ENCODE data around the gene CXXC1.
"Not testable (repeated sequence)": the region's sequence is repeated elsewhere in the genome, so short reads cannot be mapped to it uniquely, and the experiment has no call there.

CXXC1 gene

GRCh38 chr18:50315100-50315871 is 27.8 kb upstream of the CXXC1 start:
- TF ChIP-seq, protein P1, sequence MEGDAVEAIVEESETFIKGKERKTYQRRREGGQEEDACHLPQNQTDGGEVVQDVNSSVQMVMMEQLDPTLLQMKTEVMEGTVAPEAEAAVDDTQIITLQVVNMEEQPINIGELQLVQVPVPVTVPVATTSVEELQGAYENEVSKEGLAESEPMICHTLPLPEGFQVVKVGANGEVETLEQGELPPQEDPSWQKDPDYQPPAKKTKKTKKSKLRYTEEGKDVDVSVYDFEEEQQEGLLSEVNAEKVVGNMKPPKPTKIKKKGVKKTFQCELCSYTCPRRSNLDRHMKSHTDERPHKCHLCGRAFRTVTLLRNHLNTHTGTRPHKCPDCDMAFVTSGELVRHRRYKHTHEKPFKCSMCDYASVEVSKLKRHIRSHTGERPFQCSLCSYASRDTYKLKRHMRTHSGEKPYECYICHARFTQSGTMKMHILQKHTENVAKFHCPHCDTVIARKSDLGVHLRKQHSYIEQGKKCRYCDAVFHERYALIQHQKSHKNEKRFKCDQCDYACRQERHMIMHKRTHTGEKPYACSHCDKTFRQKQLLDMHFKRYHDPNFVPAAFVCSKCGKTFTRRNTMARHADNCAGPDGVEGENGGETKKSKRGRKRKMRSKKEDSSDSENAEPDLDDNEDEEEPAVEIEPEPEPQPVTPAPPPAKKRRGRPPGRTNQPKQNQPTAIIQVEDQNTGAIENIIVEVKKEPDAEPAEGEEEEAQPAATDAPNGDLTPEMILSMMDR (IDR thresholded peaks at IDR 0.05; ENCODE audit: low read length, missing control alignments) = no peak
- H3K4me3 ChIP-seq (replicated peaks; ENCODE audit: low read depth, low read length) = no peak overlapping the region
- no peak for DNase-seq (ENCODE audit: low read depth)

DNA sequence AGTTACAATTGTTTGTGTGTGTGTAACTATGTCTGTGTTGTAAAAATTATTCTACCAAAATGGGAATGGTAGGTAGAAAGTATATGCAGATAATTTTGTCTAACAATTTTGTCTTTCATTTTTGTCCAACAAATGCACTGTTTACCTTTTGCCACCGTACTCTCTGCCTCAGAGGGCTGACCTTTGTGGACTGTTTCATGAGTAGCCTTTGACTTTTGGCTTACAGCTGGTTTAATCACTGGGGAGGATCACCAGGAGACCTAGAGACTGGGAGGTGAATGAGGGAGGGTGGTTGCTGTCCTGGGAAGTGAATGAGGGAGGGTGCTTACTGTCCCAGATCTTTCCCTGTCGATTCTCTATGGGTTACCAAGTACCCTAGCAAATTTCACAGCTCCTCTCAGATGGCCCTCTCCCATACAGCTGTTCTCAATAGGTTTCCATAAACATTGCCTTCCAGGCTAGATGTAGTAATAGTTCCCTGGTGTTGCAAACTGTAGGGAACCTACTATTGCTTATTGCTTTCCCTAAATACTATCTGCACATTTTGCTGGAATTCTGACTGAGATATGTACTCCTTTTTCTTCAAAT is 26.5 kb upstream of the CXXC1 start:
- no peak overlapping the region for H3K4me3 ChIP-seq (replicated peaks; ENCODE audit: low read depth, low read length)
- TF ChIP-seq, protein P1 (IDR thresholded peaks at IDR 0.05; ENCODE audit: low read length, missing control alignments) = no peak
- DNase-seq (ENCODE audit: low read depth) = no peak

GRCh38 chr18:50313031-50313607 is 25.6 kb upstream of the CXXC1 start:
- no peak overlapping the region for H3K4me3 ChIP-seq (replicated peaks; ENCODE audit: low read depth, low read length)
- no peak for DNase-seq (ENCODE audit: low read depth)
- TF ChIP-seq, protein P1 (IDR thresholded peaks at IDR 0.05; ENCODE audit: low read length, missing control alignments) = no peak

- TF ChIP-seq, protein P1 (IDR thresholded peaks at IDR 0.05; ENCODE audit: low read length, missing control alignments) = no peak
- no peak for DNase-seq (ENCODE audit: low read depth)
- H3K4me3 ChIP-seq (replicated peaks; ENCODE audit: low read depth, low read length) = no peak overlapping the region
Measured at GRCh38 chr18:50312296-50313030, 25.0 kb upstream of the CXXC1 start.

DNA sequence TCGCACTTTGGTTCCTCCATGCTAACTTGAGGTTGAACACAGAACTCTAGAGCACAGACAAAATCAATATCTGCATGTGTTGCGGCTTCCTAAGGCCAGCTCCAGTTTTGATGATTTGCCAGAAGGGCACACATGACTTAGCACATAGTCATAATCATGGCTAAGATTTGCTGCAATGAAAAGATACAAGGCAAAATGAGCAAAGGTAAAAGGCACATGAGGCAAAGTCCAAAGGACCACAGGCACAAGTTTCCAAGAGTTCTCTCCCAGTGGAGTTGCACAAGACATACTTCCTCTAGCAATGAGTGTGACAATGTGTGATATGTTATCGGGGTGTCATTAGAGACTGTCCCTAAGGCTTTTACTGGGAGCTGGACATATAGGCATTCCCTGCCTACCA is 24.2 kb upstream of the CXXC1 start:
- TF ChIP-seq, protein P1 (IDR thresholded peaks at IDR 0.05; ENCODE audit: low read length, missing control alignments) = no peak
- no peak overlapping the region for H3K4me3 ChIP-seq (replicated peaks; ENCODE audit: low read depth, low read length)
- no peak for DNase-seq (ENCODE audit: low read depth)

DNA sequence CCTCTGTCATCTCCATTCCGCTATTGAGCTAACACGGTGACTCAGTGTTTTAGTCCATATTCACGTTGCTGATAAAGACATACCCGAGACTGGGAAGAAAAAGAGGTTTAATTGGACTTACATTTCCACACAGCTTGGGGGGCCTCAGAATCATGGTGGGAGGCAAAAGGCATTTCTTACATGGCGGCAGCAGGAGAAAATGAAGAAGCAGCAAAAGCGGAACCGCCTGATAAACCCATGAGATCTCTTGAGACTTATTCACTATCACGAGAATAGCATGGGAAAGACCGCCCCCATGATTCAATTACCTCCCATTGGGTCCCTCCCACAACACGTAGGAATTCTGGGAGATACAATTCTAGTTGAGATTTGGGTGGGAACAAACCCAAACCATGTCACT is 22.6 kb upstream of the CXXC1 start:
- DNase-seq (ENCODE audit: low read depth) = no peak
- TF ChIP-seq, protein P1 (IDR thresholded peaks at IDR 0.05; ENCODE audit: low read length, missing control alignments) = no peak
- H3K4me3 ChIP-seq (replicated peaks; ENCODE audit: low read depth, low read length) = no peak overlapping the region

DNA sequence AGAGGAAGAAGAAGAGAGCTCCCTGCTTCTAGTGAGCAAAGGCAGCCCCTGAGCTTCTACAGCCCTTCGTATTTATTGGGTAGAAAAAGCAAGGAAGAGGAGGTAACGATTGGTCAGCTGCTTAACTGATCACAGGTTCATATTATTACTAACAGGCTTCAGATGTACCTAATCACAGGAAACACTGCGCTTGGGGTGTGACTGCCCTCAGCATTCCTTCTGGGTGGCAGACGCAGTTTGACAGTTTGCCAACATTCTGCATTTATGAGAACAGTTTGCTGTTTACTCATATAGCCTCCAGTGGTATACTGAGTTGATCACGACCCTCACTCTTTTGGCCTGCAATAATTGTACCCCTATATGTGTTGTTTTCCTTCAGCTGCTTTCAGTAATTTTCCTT is 21.4 kb upstream of the CXXC1 start:
- DNase-seq (ENCODE audit: low read depth) = not testable (repeated sequence)

More for the DNA sequence above, 21.4 kb upstream of the CXXC1 start:
- not testable (repeated sequence) for H3K4me3 ChIP-seq (replicated peaks; ENCODE audit: low read depth, low read length)

Data from fibroblast of pulmonary artery (primary cell).